Measurements from ENCODE around the gene CHPT1. TPM values are rescaled to one million over a fixed set of nuclear protein-coding genes. Genes with fewer than 3 reads are reported as not detected.
"Not testable (repeated sequence)": the region's sequence is repeated elsewhere in the genome, so short reads cannot be mapped to it uniquely, and the experiment has no call there.

The CHPT1 gene
- total RNA-seq, 4 donors from 2014 or later = 160 to 272 (median 228) TPM

- peaks cover 0 to 68% (median 0%) of the 10 kb centered on the region in 3 donors for H3K36me3 ChIP-seq
- TF ChIP-seq CTCF (IDR thresholded peaks at IDR 0.05) = no peak
- TF ChIP-seq POLR2A (IDR thresholded peaks at IDR 0.05) = no peak
- no peak for TF ChIP-seq EP300 (IDR thresholded peaks at IDR 0.05)
- no peaks in the 10 kb centered on the region for H3K27me3 ChIP-seq
- H3K9me3 ChIP-seq = no peaks in the 10 kb centered on the region
- no peak for DNase-seq (ENCODE audit: low spot score in 2 of 2)
- no peak overlapping the region for H3K27ac ChIP-seq
- H3K4me1 ChIP-seq = no peaks in the 10 kb centered on the region
- WGBS, 2 donors = 73 to 80% methylated on average over 2 of the region's 2 CpGs
- H3K4me3 ChIP-seq = no peak overlapping the region
Measured at GRCh38 chr12:101733166-101733565, 35.7 kb downstream of the CHPT1 start.

GRCh38 chr12:101734482-101734881 is 37.0 kb downstream of the CHPT1 start:
- H3K4me1 ChIP-seq; H3K4me3 ChIP-seq; H3K27me3 ChIP-seq; H3K9me3 ChIP-seq; H3K27ac ChIP-seq; DNase-seq (ENCODE audit: low spot score in 2 of 2): not testable (repeated sequence)
- WGBS, 2 donors = 86% methylated on average over 5 of the region's 5 CpGs
- H3K36me3 ChIP-seq = peaks cover 0 to 72% (median 0%) of the 10 kb centered on the region in 3 donors

GRCh38 chr12:101737476-101737875 is 40.0 kb downstream of the CHPT1 start:
- no peak overlapping the region for H3K27ac ChIP-seq
- no peak overlapping the region for H3K4me3 ChIP-seq
- no peaks in the 10 kb centered on the region for H3K27me3 ChIP-seq
- TF ChIP-seq CTCF (IDR thresholded peaks at IDR 0.05) = no peak
- no peak for TF ChIP-seq POLR2A (IDR thresholded peaks at IDR 0.05)
- no peak for TF ChIP-seq EP300 (IDR thresholded peaks at IDR 0.05)
- H3K9me3 ChIP-seq = no peaks in the 10 kb centered on the region
- 94 to 95% methylated on average over 6 of the region's 6 CpGs for WGBS, 2 donors
- peaks cover 0 to 72% (median 0%) of the 10 kb centered on the region in 3 donors for H3K36me3 ChIP-seq
- peaks cover 0 to 1% (median 0%) of the 10 kb centered on the region in 4 donors for H3K4me1 ChIP-seq
- no peak for DNase-seq (ENCODE audit: low spot score in 2 of 2)

- Histone ChIP-seq H3K36me3 (peaks cover 0 to 72% (median 0%) of the 10 kb centered on the region in 3 donors), H3K4me3 (no peak within 1 kb of the TSS), H3K27ac (no peak within 1 kb of the TSS), H3K27me3 (no peaks in the 10 kb centered on the region), H3K9me3 (no peaks in the 10 kb centered on the region), H3K4me1 (peaks cover 0 to 16% (median 0%) of the 10 kb centered on the region in 4 donors)
- 98% methylated on average over 56 to 57 of the region's 57 CpGs for WGBS, 2 donors
- TF ChIP-seq EP300 (IDR thresholded peaks at IDR 0.05) (no peak), CTCF (IDR thresholded peaks at IDR 0.05) (no peak), POLR2A (IDR thresholded peaks at IDR 0.05) (no peak)
- no peak for DNase-seq (ENCODE audit: low spot score in 2 of 2)
Measured at GRCh38 chr12:101738920-101739665, 41.7 kb downstream of the CHPT1 start, which contains the start of gene SYCP3. SYCP3 (minus strand) TSS chr12:101739462; CDS start chr12:101737935, 1,527 bp downstream.

GRCh38 chr12:101740566-101740965 is 43.1 kb downstream of the CHPT1 start:
- 93 to 95% methylated on average over 5 of the region's 5 CpGs for WGBS, 2 donors
- TF ChIP-seq EP300 (IDR thresholded peaks at IDR 0.05) (no peak), POLR2A (IDR thresholded peaks at IDR 0.05) (no peak), CTCF (IDR thresholded peaks at IDR 0.05) (no peak)
- Histone ChIP-seq H3K4me3 (no peak overlapping the region), H3K4me1 (peaks cover 0 to 16% (median 0%) of the 10 kb centered on the region in 4 donors), H3K36me3 (peaks cover 0 to 80% (median 0%) of the 10 kb centered on the region in 3 donors), H3K9me3 (no peaks in the 10 kb centered on the region), H3K27me3 (no peaks in the 10 kb centered on the region), H3K27ac (no peak overlapping the region)
- DNase-seq (ENCODE audit: low spot score in 2 of 2) = no peak
